GM19438 (cell line): Measurements from ENCODE around the gene CACNA1B.
"Not testable (repeated sequence)": the region's sequence is repeated elsewhere in the genome, so short reads cannot be mapped to it uniquely, and the experiment has no call there.

Source experiments
- ATAC-seq: cut with Tn5 transposase; IDR thresholded peaks from one replicate; pipeline ENCODE4 v1.9.1; 2021; ENCODE audit warnings: low read depth; ENCODE audit not compliant: unreplicated experiment

Gene CACNA1B

GRCh38 chr9:138105561-138106505 lies 228.3 kb downstream of the CACNA1B start:
- ATAC-seq = no peak

GRCh38 chr9:138107039-138107438 lies 229.5 kb downstream of the CACNA1B start:
- not testable (repeated sequence) for ATAC-seq

- ATAC-seq = no peak
These were observed 234.0 kb downstream of the CACNA1B start for GRCh38 chr9:138111607-138112006.

GRCh38 chr9:138112090-138112748 lies 234.6 kb downstream of the CACNA1B start:
- ATAC-seq = no peak

- ATAC-seq = no peak
These were observed 235.4 kb downstream of the CACNA1B start for GRCh38 chr9:138112791-138113600.

GRCh38 chr9:138113701-138114325 lies 236.2 kb downstream of the CACNA1B start:
- ATAC-seq = not testable (repeated sequence)

- ATAC-seq = no peak
These were observed 237.1 kb downstream of the CACNA1B start for GRCh38 chr9:138114501-138115245.

GRCh38 chr9:138115506-138115905 lies 237.9 kb downstream of the CACNA1B start:
- ATAC-seq = no peak

GRCh38 chr9:138116521-138116920 lies 238.9 kb downstream of the CACNA1B start:
- no peak for ATAC-seq

- ATAC-seq = no peak
These were observed 239.6 kb downstream of the CACNA1B start for GRCh38 chr9:138117101-138117750.

- no peak for ATAC-seq
These were observed 240.3 kb downstream of the CACNA1B start for GRCh38 chr9:138117836-138118235.

GRCh38 chr9:138118601-138119071 lies 241.1 kb downstream of the CACNA1B start:
- no peak for ATAC-seq

GRCh38 chr9:138119202-138120027 lies 241.8 kb downstream of the CACNA1B start:
- ATAC-seq = no peak

GRCh38 chr9:138120072-138120471 lies 242.5 kb downstream of the CACNA1B start:
- no peak for ATAC-seq

GRCh38 chr9:138120511-138121437 lies 243.2 kb downstream of the CACNA1B start:
- no peak for ATAC-seq

GRCh38 chr9:138121438-138122050 lies 244.0 kb downstream of the CACNA1B start:
- no peak for ATAC-seq

GRCh38 chr9:138122201-138122600 lies 244.6 kb downstream of the CACNA1B start:
- ATAC-seq = no peak
